Spleen (tissue), 7 donors: ENCODE measurements around the gene RAB11FIP4.

Experiments
- CTCF ChIP-seq, 11 experiments: fragments of 200-600 bp in 7 of 11; fragments of 450-650 bp in 4 of 11; sonication (generic) in 4 of 11; IDR thresholded peaks in 8 of 11; conservative IDR thresholded peaks in 3 of 11; 1 replicate in 7 of 11; 2 replicates in 4 of 11; pipeline versions ENCODE4 v1.4.0 to v1.8.0; 2016 to 2021; ENCODE audit warnings: antibody characterized with exemption in 11 of 11, inconsistent platforms in 4 of 11, mild to moderate bottlenecking in 1 of 11
- POLR2A ChIP-seq, 3 donors: fragments of 450-650 bp; IDR thresholded peaks; one replicate each; pipeline ENCODE4 v1.5.1; 2017; ENCODE audit warnings: antibody characterized with exemption in 3 of 3, mild to moderate bottlenecking in 1 of 3
- POLR2AphosphoS5 ChIP-seq, 3 donors: sonication (generic); formaldehyde crosslinking; IDR thresholded peaks; one replicate each; pipeline ENCODE4 v1.5.1; 2017; ENCODE audit warnings: antibody characterized with exemption in 3 of 3
- donor health status: DM: no; HTN: no; CAD: no; lungs with moderate emphysema.
- donor health status: DM: no; HTN: no; CAD: no.
- donor health status: DM: no; HTN: no; CAD: no.

DNA sequence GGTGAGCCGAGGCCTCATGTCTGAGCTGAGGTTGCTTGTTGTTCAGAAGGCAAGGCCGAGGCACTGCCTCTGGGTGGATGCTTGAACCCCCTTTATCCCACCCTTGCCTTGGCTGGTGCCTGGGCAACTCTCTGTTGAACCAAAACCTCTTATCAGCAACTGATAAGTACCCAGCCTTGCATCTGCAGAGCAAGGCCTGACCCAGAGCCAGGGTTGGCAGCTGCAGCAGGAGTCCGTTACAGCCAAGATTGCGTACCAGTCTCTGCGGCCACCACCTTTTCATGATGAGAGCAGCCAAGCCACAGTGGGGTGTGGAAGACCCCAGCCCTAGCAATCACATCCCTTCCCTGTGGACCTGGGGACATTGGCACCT is 118.3 kb downstream of the RAB11FIP4 start:
- TF ChIP-seq CTCF (IDR thresholded peaks at IDR 0.05 in 8 of 11, conservative IDR thresholded peaks at IDR 0.05 in 3 of 11) (no peak), POLR2A (IDR thresholded peaks at IDR 0.05) (no peak), POLR2AphosphoS5 (IDR thresholded peaks at IDR 0.05) (no peak)
